Measurements from ENCODE around the gene VANGL2.

GRCh38 chr1:160420881-160421842, 20.8 kb downstream of the VANGL2 start:
- TF ChIP-seq CTCF (IDR thresholded peaks at IDR 0.05) (no peak), POLR2A (IDR thresholded peaks at IDR 0.05) (no peak)
